OCI-LY1 (cell line): Measurements from ENCODE around the gene GRHL1.

Experiments used
- EZH2 ChIP-seq: fragments of 200-600 bp; sonication (generic), shearing (Covaris generic); IDR thresholded peaks from 2 replicates; pipeline ENCODE4 v1.8.0; 2017; ENCODE audit warnings: borderline replicate concordance, mixed run types, mild to moderate bottlenecking, antibody characterized with exemption, low read length, moderate library complexity, mixed read lengths
- TF ChIP-seq, protein P1 (sequence below): fragments of 200-600 bp; sonication (generic), shearing (Covaris generic); IDR thresholded peaks from 2 replicates; pipeline ENCODE4 v1.5.1; 2017; ENCODE audit warnings: mild to moderate bottlenecking, antibody characterized with exemption, low read length, moderate library complexity, mixed read lengths

DNA sequence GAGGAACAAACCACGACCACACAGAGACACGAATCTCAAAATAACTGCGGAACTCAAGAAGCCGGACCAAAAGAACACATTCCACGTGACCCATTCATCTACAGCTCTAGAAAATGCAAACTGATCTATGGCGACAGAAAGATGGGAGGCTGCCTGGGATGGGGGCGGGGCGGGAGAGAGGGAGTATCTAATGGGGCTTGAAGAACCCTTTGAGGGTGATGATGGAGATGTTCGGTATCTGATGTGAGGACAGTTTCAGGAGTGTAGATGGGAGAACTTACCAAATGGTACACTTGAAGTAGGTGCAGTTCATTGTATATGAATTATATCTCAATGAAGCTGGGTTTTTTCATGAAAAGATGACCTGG lies 57.3 kb downstream of the GRHL1 start:
- TF ChIP-seq, protein P1, sequence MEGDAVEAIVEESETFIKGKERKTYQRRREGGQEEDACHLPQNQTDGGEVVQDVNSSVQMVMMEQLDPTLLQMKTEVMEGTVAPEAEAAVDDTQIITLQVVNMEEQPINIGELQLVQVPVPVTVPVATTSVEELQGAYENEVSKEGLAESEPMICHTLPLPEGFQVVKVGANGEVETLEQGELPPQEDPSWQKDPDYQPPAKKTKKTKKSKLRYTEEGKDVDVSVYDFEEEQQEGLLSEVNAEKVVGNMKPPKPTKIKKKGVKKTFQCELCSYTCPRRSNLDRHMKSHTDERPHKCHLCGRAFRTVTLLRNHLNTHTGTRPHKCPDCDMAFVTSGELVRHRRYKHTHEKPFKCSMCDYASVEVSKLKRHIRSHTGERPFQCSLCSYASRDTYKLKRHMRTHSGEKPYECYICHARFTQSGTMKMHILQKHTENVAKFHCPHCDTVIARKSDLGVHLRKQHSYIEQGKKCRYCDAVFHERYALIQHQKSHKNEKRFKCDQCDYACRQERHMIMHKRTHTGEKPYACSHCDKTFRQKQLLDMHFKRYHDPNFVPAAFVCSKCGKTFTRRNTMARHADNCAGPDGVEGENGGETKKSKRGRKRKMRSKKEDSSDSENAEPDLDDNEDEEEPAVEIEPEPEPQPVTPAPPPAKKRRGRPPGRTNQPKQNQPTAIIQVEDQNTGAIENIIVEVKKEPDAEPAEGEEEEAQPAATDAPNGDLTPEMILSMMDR, result no peak
- no peak for TF ChIP-seq EZH2
